NCI-H2029 treated with DMSO at 0.1 percent for 48 hours (cell line): ENCODE measurements around the gene HORMAD2.
"Not testable (repeated sequence)": the region's sequence is repeated elsewhere in the genome, so short reads cannot be mapped to it uniquely, and the experiment has no call there.

Experiments
- DNase-seq: peaks from one replicate; lab custom pipeline; 2025; lab: John Stamatoyannopoulos, UW

Gene HORMAD2

DNA sequence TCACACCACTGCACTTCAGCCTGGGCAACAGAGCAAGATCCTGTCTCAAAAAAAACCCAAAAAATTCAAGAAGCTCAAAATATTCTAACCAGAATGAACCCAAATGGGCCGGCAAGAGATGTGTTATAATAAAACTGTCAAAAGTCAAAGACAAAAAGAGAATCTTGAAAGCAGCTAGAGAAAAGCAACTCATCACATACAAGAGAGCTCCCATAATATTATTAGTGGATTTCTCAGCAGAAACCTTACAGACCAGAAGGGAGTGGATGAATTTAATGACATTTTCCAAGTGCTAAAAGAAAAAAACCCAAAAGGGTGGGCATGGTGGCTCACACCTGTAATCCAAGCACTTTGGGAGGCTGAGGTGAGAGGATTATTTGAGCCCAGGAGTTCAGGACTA lies 22.9 kb upstream of the HORMAD2 start:
- no peak for DNase-seq

DNA sequence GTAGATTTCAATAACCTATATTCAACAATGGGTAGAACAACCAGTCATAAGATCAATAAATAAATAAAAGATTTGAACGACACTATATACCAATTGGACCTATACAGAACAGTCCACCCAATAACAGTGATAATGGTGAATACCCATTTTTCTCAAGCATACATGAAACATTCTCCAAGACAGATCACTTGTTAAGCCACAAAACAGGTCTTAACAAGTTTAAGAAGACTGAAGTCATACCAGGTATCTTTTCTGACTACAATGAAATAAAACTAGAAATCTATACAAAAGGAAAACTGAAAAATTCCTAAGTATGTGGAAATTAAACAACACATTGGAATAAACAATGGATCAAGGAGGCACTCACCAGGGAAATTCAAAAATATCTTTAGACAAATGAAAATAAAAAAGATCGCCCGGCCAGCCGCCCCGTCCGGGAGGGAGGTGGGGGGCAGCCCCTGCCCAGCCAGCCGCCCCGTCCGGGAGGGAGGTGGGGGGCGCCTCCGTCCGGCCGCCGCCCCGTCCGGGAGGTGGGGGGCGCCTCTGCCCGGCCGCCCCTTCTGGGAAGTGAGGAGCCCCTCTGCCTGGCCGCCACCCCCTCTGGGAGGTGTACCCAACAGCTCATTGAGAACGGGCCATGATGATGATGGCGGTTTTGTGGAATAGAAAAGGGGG lies 20.8 kb upstream of the HORMAD2 start:
- DNase-seq: not testable (repeated sequence)

DNA sequence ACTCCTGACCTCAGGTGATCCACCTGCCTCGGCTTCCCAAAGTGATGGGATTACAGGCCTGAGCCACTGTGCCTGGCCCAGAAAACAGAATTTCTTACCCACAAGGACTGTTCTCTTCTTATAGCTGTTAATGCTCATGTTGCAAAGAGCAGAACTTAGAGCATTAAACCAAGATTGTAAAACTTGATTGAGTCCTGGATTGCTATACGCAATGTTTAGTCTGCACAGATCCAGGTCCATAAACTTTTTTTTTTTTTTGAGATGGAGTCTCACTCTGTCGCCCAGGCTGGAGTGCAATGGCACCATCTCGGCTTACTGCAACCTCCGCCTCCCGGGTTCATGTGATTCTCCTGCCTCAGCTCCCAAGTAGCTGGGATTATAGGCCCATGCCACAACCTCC lies 19.2 kb upstream of the HORMAD2 start:
- not testable (repeated sequence) for DNase-seq

DNA sequence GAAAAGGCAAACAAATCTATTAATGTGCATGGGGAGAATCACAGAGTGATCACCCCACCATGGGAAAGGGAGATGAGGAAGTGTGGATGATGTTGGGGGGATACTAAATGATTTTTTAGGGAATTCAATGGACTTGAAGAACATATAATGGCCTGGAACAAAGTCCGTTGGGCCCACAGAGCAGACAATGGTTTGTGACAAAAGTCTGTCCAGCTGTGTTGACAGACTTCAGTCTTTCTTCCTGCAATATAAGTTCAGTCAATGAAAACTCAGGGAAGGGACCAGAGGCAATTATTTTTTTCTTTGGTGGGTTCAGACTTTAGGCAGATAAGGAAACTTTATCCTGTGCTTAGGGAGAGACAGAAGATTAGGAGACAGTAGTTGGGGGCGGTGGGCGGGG lies 18.0 kb upstream of the HORMAD2 start:
- no peak for DNase-seq

DNA sequence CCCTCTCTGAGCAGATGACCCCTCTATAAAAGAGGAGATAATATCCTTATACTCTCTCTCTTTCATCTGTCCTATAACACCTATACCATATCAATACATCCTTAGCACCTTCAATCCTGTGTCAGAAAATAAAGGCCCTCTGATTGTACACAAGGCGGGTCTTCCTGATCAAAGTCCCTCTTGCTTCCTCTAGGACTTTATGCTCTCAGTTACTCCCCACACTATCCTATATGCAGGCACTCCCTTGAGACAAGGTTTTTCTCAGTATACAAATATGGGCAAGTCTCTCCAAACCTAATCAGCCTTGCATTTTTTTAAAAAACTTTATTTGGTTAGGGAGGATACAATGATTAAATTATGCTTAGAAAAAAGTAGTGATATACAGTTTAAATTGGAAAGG lies 17.3 kb upstream of the HORMAD2 start:
- no peak for DNase-seq

DNA sequence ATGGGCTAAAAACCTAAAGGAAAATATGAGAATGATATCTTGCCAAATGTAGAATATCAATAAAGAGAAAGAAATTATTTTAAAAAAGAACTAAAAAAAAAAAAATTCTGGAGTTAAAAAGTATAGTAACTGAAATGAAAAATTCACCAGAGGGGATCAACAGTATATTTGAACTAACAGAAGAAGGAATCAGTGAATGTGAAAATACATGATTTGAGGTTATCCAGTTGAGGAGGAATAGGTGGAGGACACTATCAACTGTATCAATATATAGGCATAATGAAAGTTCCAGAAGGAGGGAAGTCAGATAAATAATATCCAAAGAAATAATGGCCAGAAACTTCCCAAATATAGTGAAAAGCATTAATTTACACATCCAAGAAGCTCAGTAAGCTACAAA lies 16.1 kb upstream of the HORMAD2 start:
- no peak for DNase-seq

DNA sequence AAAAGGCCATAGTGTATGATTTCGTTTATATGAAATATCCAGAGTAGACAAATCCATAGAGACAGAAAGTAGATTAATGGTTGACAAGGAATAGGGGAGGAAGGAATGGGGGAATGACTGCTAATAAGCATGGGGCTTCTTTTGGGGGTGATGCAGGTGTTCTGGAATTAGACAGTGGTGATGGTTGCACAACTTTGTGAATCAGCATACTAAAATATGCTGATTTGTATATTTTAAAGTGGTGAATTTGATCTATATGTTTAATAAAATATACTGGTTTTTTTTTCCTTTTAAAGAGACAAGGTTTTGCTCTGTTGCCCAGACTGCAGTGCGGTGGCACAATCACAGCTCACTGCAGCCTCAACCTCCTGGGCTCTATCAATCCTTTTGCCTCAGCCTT lies 6.5 kb upstream of the HORMAD2 start:
- DNase-seq: no peak

DNA sequence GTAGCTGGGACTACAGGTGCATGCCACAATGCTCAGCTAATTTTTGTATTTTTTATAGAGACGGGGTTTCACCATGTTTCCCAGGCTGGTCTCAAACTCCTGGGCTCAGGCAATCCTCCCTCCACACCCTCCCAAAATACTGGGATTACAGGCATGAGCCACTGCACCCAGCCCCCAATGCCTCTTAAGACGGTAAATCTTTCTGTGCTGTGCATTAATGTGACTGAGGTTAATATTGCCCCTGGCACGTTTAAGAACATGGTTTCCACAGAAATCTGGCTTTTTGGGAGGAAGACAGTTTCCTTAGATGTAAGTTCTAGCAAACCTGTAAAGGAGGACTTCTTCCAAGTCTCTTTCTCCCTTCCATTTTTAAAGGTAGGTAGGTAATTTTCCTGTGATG lies 6.1 kb upstream of the HORMAD2 start:
- DNase-seq: no peak

DNA sequence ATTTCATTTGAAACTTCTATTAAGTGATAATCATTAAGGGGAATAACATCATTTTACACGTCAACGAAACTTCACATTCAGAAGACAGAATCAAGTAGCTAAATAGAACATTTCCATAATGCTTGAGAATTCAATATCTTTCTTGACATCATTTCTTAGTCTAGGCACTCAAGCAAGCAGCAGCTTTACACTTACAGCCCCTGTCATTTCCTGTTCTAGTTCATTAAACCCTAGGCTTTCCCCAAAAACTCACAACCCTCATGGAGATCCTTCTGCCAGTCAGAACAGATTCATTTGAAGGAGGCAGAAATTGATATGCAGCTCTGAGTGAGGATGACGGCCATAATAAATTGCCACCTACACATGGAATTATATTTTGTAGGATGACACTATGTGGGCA lies 5.3 kb upstream of the HORMAD2 start:
- DNase-seq: no peak

DNA sequence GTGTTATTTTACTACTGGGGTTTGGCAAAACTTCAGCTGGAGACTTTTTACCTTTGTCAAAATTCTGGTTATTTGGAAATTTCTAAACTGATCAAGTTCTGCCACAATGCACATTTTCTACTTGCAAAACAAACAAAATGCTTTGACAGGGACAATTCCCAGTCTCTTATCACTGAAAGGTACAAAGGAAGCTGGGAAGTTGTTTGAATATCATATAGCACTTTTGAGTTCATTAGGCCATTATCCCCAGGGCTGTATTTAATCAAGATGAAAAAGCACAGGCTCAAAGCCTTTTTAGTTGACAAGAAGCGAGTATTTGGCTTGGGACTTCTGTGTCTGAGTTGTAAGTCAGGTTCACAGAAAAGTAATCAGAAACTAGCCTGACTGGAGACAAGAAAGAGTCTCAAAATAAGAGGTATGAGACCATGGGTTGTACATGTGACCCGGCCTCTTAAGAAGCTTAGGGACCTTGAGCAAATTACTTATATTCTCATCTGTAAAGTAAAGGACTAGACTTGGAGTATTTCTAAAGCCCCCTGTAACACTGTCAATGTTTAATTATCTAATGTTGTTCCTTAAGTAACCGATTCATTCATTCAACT lies 2.9 kb upstream of the HORMAD2 start:
- DNase-seq: no peak

DNA sequence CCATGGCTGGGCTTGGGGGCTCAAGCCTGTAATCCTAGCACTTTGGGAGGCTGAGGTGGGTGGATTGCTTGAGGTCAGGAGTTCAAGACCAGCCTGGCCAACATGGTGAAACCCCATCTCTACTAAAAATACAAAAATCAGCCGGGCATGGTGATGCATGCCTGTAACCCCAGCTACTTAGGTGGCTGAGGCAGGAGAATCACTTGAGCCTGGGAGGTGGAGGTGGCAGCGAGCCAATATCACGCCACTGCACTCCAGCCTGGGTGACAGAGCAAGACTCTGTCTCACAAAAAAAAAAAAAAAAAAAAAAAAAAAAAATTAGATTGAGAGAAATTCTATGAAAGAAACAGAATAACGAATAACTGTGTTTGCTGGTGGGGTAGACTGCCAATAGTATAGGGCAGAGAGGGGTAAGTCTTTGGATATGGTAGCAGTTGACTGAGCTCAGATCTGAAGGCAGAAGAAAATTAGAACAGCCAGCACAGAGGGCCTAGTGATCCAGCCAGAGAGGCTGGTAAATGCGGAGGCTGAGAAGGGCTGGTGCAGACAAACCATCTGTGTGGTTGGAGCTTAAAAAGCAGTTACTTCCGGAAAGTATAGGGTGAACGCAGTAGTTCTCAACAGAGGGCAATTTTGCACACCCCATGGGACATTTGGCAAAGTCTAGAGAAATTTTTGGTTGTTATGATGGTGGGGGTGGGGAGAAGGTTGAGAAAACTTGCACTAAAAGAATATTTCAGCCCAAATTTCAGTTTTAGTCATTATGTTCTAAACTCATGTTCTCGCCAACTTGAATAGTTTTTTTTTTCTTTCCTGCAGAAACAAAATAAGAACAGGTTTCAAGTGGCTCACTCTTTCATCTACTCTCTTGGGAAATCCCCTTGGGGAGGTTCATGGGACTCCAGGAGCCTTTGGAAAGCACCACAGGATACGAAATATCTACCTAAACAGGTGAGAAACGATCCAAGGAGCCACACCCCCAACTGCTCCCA lies 1.6 kb upstream of the HORMAD2 start:
- DNase-seq: no peak

DNA sequence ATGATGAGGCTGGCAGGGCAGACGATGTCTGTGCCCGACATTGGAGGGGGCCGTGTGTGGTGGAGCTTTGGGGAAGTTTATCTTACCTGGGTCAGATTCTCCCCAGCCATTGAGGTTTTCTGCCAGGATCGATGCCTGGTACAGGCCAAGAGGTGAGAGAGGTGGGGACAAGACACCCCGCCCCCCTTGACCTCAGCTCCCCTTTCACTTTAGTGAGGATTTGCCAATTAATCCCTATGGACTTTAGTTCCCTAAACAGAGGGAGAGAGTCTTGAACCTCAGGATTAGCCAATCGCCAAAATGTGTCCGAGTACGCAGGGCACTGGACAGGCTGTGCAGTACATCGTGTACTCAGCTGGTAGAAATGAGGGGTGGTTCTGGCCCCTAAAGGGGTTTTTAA lies 541 bp downstream of the HORMAD2 start:
- no peak for DNase-seq

DNA sequence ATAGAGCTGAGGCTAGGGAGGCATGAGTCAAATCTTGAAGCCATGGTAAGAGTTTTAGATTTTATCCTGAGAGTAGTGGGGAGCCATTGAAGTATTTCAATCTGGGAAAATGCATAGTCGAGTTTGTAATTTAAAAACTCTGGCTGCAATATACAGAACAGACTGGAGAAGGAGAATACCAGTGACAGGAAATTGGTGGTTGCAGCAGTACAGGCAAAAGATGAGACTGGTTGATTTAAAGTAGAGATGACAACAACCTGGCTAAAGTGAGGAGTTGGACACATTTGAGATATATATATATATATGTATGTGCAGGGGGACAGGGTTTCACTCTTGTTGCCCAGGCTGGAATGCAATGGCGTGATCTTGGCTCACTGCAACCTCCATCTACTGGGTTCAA lies 6.2 kb downstream of the HORMAD2 start:
- no peak for DNase-seq

DNA sequence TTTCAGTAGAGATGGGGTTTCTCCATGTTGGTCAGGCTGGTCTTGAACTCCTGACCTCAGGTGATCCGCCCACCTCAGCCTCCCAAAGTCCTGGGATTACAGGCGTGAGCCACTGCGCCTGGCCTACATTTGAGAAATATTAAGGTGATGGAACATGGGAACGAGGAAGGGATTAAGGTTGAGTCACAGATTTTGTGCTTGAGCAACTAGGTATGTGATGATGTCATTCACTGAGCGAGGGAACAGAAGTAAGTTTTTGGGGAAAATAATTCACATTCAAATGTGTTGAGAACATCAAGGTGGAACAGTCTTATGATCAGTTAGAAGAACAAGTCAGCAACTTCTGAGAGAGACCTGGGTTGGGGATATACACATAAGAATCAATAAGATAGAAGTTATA lies 6.8 kb downstream of the HORMAD2 start:
- DNase-seq: not testable (repeated sequence)

DNA sequence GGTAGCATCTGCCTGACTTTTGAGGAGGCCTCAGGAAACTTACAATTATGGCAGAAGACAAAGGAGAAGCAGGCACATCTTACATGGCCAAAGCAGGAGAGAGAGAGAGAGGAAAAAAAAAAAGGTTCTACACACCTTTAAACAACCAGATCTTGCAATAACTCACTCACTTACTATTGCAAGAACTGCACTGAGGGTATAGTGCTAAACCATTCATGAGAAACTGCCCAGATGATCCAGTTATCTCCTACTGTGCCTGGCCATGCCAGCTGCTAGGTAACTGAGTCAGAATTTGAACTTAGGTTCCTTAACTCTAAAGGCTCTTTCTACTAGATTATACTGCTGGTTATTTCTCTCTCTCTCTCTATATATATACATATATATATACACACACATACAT lies 7.3 kb downstream of the HORMAD2 start:
- no peak for DNase-seq

DNA sequence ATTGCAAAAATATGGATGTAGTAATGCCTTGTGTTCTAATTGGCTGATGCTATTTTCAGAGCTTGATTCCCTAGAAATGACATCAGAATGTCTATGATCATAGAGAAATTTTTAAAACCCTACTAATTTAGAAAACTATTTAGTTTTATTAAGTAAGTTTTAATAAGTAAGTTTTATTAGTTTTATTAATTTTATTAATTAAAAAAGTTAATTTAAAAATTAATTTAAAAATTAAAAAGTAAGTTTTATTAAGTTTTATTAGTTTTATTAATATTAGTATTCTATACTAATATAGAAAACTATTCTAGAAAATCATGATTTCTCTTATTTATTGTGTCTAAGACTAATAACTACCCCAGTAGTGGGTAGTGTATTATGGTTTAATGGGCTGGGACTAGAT lies 8.2 kb downstream of the HORMAD2 start:
- DNase-seq: no peak

DNA sequence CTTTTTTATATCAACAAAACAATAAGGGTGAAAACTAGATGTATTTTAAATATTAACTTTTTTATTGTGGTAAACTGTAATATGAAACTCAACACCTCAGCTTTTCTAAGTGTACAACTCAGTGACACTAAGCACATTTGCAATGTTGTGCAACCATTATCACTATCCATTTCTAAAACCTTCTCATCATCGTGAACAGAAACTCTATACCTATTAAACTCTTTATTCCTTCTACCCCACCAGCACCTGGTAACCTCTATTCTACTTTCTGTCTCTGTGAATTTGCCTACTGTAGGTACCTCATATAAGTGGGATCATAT lies 9.4 kb downstream of the HORMAD2 start:
- no peak for DNase-seq

DNA sequence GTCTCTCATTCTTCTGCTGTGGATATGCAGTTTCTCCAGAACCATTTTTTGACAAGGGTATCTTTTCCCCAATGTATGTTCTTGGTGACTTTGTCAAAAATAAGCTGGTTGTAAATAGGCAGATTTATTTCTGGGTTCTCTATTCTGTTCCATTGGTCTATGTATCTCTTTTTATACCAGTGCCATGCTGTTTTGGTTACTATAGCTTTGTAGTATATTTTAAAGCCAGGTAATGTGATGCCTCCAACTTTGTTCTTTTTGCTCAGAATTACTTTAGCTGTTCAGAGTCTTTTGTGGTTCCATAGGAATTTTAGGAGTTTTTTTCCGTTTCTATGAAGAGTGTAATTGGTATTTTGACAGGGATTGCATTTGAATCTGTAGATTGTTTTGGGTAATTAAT lies 12.4 kb downstream of the HORMAD2 start:
- DNase-seq: no peak

DNA sequence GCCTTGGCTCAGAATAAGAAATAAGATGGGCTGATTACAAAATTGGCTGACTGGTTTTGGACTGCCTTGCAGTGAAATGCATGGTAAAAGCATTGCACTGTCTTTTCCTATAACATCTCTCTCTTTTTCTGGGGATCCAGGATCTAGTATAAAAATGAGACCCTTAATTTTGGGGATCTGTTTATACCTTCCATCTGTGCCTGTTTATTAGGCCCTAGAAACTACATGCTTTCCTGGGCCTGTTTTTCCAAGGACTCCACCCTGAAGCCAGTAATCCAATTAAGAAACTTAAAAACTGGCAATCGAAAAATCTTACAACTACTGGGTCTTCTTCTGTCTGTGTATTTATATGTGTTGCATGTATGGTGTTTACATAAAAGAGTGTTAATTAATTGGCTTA lies 14.5 kb downstream of the HORMAD2 start:
- DNase-seq: no peak

DNA sequence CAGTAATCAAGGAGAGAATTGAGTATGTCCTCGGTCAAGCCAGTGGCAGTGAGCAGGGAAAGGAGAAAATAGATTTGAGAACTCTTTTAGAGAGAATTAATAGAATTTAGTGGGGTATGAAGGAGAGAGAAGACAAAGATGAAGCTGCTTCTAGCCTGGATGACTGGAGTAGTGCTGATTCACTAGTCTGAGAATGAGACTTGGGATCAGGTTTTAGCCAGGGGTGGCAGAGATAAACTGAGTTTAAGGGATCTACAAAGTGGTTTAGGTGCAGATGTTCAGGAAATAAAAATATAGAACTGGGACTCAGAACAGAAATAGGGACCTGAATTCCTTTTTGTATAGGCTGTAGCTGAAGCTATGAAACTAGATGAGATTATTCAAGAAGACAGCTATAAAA lies 17.6 kb downstream of the HORMAD2 start:
- DNase-seq: no peak

DNA sequence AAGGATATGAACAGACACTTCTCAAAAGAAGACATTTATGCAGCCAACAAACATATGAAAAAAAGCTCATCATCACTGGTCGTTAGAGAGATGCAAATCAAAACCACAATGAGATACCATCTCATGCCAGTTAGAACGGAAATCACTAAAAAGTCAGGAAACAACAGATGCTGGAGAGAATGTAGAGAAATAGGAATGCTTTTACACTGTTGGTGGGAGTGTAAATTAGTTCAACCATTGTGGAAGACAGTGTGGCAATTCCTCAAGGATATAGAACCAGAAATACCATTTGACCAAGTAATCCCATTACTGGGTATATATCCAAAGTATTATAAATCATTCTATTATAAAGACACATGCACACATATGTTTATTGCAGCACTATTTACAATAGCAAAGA lies 20.5 kb downstream of the HORMAD2 start:
- DNase-seq: not testable (repeated sequence)

DNA sequence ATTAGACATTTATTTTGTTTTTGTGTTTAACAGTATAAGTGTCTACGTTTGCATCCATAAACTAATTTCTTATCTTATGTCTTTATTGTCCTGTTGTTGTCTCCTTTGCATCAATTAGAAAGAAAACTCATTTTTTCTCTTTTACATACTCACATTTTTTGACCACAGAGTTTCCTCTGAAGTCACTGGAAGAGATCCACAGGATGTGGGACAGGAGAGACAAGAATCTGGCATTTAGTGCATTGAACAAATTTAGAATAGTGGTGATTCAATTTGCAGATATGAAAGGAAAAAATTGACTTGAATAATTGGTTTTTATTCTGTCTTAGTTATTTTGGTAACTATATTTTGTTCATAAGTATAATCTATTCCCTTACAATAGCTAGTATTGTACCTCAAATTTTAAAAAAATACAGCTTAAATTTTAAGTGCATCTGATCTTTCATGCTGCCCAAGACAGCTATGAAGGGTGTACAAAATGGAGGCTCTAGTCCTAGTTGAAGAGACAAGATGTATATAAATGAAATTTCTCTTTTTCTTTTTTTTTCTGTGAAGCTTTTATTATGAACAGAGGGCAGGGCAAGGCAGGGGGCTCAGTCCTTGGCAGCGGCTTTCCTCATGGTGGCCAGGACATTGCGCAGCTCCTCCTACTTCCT lies 24.4 kb downstream of the HORMAD2 start:
- no peak for DNase-seq

DNA sequence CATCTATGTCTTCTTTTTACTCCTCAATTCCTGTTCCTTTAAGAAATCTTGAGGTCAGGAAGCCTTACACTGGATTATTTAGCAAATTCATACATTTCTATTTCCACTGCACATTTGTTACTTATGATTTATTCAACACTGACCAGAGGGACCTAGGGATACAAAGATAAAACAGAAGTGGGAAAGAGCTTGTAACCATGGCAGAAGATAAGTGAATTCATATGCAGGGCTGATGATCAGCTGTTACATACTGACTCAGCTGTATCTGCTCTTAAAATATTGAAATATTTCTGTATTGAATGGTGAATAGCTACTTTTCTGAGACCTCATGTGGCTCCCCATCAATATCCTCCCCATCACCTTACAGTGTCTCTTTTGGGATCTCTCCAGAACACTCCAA lies 25.2 kb downstream of the HORMAD2 start:
- DNase-seq: no peak
